ENCODE results near the gene ARHGEF26. TPM values are rescaled to one million over a fixed set of nuclear protein-coding genes. Genes with fewer than 3 reads are reported as not detected.

ARHGEF26 gene
- polyA plus RNA-seq, 1 donor (not counting 4 experiments of a cell fraction or from before 2014, with no cell fraction given), result 2.2 TPM

DNA sequence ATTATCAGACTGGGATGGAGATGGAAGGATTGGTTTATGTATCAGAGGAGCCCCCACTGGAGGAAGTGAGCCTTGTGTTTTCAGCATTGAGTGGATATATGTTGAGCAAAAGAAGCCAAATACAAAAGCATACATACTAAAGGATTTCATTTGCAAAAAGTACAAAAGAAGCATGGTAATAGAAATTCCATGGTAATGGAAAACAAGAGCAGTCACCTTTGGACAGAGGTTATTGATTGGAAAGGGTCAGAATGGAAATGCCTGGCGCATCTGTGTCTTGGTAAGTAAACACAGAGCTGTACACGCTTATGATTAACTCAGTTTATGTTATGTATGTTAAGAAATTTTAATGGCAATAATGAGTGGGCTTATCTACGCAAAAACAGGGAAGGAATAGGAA is 130.4 kb downstream of the ARHGEF26 start:
- Histone ChIP-seq H3K9ac (ENCODE audit: control insufficient read depth, extremely low read depth, insufficient read depth, low read length) (no peak overlapping the region), H2AFZ (ENCODE audit: control insufficient read depth, low read length) (no peak overlapping the region), H3K4me2 (ENCODE audit: control insufficient read depth, extremely low read depth, insufficient read depth, low read depth, low read length) (no peak overlapping the region), H3K4me3 (ENCODE audit: control insufficient read depth in 2 of 3, extremely low read depth in 1 of 3, insufficient read depth in 2 of 3, low read depth in 1 of 3, low read length in 3 of 3) (no peak overlapping the region), H3K4me1 (ENCODE audit: control insufficient read depth, extremely low read depth, insufficient read depth, low read length) (no peaks in the 10 kb centered on the region), H3K27ac (ENCODE audit: control insufficient read depth, insufficient read depth, low read length) (no peak overlapping the region), H3K36me3 (ENCODE audit: control insufficient read depth in 2 of 2, extremely low read depth in 1 of 2, insufficient read depth in 2 of 2, low read length in 2 of 2) (peaks cover 4 to 9% of the 10 kb centered on the region in 2 experiments), H3K27me3 (ENCODE audit: control insufficient read depth, extremely low read depth, insufficient read depth, low read length) (no peaks in the 10 kb centered on the region), H3K79me2 (ENCODE audit: control insufficient read depth, insufficient read depth, low read length) (no peaks in the 10 kb centered on the region), H3K9me3 (ENCODE audit: control insufficient read depth, low read depth, low read length) (no peaks in the 10 kb centered on the region), H3K9me1 (ENCODE audit: control insufficient read depth, extremely low read depth, insufficient read depth, low read length) (no peaks in the 10 kb centered on the region), H4K20me1 (ENCODE audit: control insufficient read depth, extremely low read depth, insufficient read depth, low read length) (no peaks in the 10 kb centered on the region)
- no peak for FAIRE-seq
- dilution Hi-C loops (cut with MboI; ENCODE audit: extremely low pct_ligation_motif_present, low sequenced_read_pairs), result no loop called here
- TF ChIP-seq EZH2 (IDR thresholded peaks at IDR 0.05; ENCODE audit: low read length), result no peak
- TF ChIP-seq, protein P1, sequence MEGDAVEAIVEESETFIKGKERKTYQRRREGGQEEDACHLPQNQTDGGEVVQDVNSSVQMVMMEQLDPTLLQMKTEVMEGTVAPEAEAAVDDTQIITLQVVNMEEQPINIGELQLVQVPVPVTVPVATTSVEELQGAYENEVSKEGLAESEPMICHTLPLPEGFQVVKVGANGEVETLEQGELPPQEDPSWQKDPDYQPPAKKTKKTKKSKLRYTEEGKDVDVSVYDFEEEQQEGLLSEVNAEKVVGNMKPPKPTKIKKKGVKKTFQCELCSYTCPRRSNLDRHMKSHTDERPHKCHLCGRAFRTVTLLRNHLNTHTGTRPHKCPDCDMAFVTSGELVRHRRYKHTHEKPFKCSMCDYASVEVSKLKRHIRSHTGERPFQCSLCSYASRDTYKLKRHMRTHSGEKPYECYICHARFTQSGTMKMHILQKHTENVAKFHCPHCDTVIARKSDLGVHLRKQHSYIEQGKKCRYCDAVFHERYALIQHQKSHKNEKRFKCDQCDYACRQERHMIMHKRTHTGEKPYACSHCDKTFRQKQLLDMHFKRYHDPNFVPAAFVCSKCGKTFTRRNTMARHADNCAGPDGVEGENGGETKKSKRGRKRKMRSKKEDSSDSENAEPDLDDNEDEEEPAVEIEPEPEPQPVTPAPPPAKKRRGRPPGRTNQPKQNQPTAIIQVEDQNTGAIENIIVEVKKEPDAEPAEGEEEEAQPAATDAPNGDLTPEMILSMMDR (optimal IDR thresholded peaks at IDR 0.05 in 1 of 3, IDR thresholded peaks at IDR 0.05 in 1 of 3, conservative IDR thresholded peaks at IDR 0.05 in 1 of 3; ENCODE audit: extremely low read depth in 1 of 3, insufficient read depth in 2 of 3, low read length in 3 of 3), result no peak
- no peak for DNase-seq (ENCODE audit: low read depth, low spot score)

DNA sequence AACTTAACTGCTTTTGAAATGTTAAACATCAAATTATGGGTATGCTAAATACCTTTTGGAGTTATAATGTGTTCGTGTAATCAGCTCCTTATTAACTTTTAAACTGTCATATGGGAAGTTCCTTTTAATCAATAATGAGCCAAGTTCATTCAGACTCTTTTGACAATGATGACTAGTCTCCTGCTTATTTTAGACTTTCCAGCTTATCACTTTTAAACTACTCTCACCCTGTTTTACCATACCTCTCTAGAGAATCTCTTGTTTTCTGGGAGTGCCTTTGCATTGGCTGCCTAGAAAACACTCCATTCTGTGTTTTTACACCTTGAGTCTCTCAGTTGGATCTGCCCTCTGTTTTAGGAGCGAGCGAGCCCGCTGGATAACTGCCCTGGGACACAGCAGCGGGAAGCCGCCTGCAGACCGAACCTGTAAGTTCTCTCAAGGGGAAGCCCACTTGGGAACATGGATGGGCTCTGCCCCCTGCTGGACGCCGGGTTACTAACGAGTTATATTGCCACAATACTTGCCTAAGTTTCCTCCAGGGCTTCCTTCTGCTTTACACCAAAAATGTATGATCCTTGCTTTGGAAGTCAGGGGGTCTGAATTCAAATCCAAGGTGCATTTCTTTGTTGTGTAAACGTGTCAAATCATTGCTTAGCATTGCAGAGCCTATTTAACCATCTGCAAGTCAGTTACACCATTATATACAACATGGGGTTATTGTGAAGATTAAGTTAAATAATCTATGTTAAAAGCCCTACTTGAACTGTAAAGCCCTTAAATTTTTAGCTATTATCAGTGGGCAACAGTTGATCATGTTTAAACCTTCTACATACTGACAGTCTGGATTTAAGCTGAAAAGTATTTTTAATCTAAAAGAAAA is 131.8 kb downstream of the ARHGEF26 start:
- peak; percentile 46 for DNase-seq (ENCODE audit: low read depth, low spot score)
- no peak overlapping the region for H3K4me3 ChIP-seq (ENCODE audit: control insufficient read depth in 2 of 3, extremely low read depth in 1 of 3, insufficient read depth in 2 of 3, low read depth in 1 of 3, low read length in 3 of 3)
- H3K9me1 ChIP-seq (ENCODE audit: control insufficient read depth, extremely low read depth, insufficient read depth, low read length), result no peaks in the 10 kb centered on the region
- H3K79me2 ChIP-seq (ENCODE audit: control insufficient read depth, insufficient read depth, low read length), result no peaks in the 10 kb centered on the region
- no peaks in the 10 kb centered on the region for H3K9me3 ChIP-seq (ENCODE audit: control insufficient read depth, low read depth, low read length)
- H4K20me1 ChIP-seq (ENCODE audit: control insufficient read depth, extremely low read depth, insufficient read depth, low read length), result no peaks in the 10 kb centered on the region
- H3K4me1 ChIP-seq (ENCODE audit: control insufficient read depth, extremely low read depth, insufficient read depth, low read length), result no peaks in the 10 kb centered on the region
- H3K9ac ChIP-seq (ENCODE audit: control insufficient read depth, extremely low read depth, insufficient read depth, low read length), result no peak overlapping the region
- peak overlapping the region; percentile 43 for H3K4me2 ChIP-seq (ENCODE audit: control insufficient read depth, extremely low read depth, insufficient read depth, low read depth, low read length)
- H3K27ac ChIP-seq (ENCODE audit: control insufficient read depth, insufficient read depth, low read length), result no peak overlapping the region
- dilution Hi-C loops (cut with MboI; ENCODE audit: extremely low pct_ligation_motif_present, low sequenced_read_pairs), result no loop called here
- H2AFZ ChIP-seq (ENCODE audit: control insufficient read depth, low read length), result no peak overlapping the region
- H3K36me3 ChIP-seq (ENCODE audit: control insufficient read depth in 2 of 2, extremely low read depth in 1 of 2, insufficient read depth in 2 of 2, low read length in 2 of 2), result peaks cover 4 to 12% of the 10 kb centered on the region in 2 experiments
- TF ChIP-seq, protein P1 (optimal IDR thresholded peaks at IDR 0.05 in 1 of 3, IDR thresholded peaks at IDR 0.05 in 1 of 3, conservative IDR thresholded peaks at IDR 0.05 in 1 of 3; ENCODE audit: extremely low read depth in 1 of 3, insufficient read depth in 2 of 3, low read length in 3 of 3), result peak; percentile 89 to 95 (median 93)
- TF ChIP-seq EZH2 (IDR thresholded peaks at IDR 0.05; ENCODE audit: low read length), result no peak
- no peaks in the 10 kb centered on the region for H3K27me3 ChIP-seq (ENCODE audit: control insufficient read depth, extremely low read depth, insufficient read depth, low read length)
- peak; percentile 71 for FAIRE-seq

All from keratinocyte (primary cell).